Right atrium auricular region (tissue), 2 donors: ENCODE measurements around the gene TRAP1. TPM values are rescaled to one million over a fixed set of nuclear protein-coding genes. Genes with fewer than 3 reads are reported as not detected.

Experiments used
- DNase-seq: peaks from one replicate; pipeline ENCODE4 v3.0.0-alpha.2; 2019; ENCODE audit warnings: low spot score
- H3K27ac ChIP-seq, 2 donors: fragments of 200-600 bp; sonication (generic); 1 replicate in 1 of 2; 2 replicates in 1 of 2; pipeline ENCODE4 v1.5.1; 2016 to 2019
- H3K27me3 ChIP-seq, 2 donors: fragments of 200-600 bp; sonication (generic); one replicate each; pipeline versions ENCODE4 v1.5.1 to v1.6.0; 2017 to 2019
- H3K36me3 ChIP-seq: fragments of 200-600 bp; sonication (generic); one replicate; pipeline ENCODE4 v1.5.1; 2016
- H3K4me1 ChIP-seq, 2 donors: fragments of 200-600 bp; sonication (generic); one replicate each; pipeline versions ENCODE4 v1.5.1 to v1.6.0; 2017 to 2019
- H3K4me3 ChIP-seq, 2 donors: fragments of 200-600 bp; sonication (generic); 1 replicate in 1 of 2; 2 replicates in 1 of 2; pipeline ENCODE4 v1.5.1; 2017 to 2019; ENCODE audit warnings: mild to moderate bottlenecking in 1 of 2, moderate library complexity in 1 of 2
- H3K9me3 ChIP-seq, 2 donors: fragments of 200-600 bp; sonication (generic); one replicate each; pipeline ENCODE4 v1.5.1; 2019
- total RNA-seq, 2 donors: library from RNA; depleted of rRNA; stranded (reverse); fragments of >200 nt; gene quantifications; one replicate each; pipeline ENCODE4 v1.1.0, GENCODE V29; 2016
- TF ChIP-seq, protein P1 (sequence below), 2 donors: fragments of 200-600 bp; sonication (generic); IDR thresholded peaks; one replicate each; pipeline ENCODE4 v1.5.1; 2019; ENCODE audit warnings: antibody characterized with exemption in 2 of 2

Gene TRAP1
- total RNA-seq, 2 donors from 2014 or later, result 67.7 to 86.0 TPM

DNA sequence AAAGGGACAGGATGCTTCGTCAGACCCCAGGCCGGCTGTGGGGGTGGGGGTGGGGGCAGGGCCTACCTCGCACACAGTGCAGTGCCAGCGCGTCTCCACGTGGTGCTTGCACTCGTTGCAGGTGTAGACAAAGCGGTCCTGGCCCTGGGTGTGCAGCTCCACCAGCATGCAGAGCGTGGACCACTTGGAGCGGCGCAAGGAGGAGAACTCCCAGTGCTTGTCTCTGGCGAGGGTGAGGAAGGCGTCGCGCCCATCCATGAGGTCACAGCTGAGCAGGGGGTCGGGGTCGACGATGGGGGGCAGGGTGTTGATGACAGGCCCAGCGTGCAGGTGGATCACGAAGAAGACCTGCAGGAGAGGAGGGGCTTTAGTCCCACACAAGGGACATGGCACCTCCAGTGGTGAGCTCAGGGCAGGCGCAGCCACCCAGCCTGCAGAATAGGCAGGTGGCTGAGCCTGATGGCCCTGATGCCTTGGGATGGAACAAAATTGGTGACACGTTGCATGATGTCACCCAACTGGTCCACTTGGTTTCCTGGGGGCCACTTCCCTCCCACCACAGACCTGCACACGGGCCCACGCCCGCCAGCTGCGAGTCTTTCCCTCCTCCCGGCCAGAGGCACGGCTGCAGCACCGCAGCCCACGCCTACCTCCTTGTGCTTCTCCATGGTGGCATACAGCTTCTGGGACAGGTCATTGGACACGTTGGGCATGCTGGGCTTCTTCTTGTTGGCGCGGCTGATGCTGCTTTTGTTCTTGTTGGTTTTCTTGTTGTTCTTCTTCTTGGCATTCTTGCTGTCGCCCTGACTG lies 14.0 kb upstream of the TRAP1 start:
- Histone ChIP-seq H3K4me3 (no peak overlapping the region), H3K27me3 (no peaks in the 10 kb centered on the region), H3K36me3 (peaks cover 88% of the 10 kb centered on the region), H3K4me1 (no peaks in the 10 kb centered on the region), H3K9me3 (no peaks in the 10 kb centered on the region), H3K27ac (no peak overlapping the region)
- DNase-seq, result no peak
- TF ChIP-seq, protein P1, sequence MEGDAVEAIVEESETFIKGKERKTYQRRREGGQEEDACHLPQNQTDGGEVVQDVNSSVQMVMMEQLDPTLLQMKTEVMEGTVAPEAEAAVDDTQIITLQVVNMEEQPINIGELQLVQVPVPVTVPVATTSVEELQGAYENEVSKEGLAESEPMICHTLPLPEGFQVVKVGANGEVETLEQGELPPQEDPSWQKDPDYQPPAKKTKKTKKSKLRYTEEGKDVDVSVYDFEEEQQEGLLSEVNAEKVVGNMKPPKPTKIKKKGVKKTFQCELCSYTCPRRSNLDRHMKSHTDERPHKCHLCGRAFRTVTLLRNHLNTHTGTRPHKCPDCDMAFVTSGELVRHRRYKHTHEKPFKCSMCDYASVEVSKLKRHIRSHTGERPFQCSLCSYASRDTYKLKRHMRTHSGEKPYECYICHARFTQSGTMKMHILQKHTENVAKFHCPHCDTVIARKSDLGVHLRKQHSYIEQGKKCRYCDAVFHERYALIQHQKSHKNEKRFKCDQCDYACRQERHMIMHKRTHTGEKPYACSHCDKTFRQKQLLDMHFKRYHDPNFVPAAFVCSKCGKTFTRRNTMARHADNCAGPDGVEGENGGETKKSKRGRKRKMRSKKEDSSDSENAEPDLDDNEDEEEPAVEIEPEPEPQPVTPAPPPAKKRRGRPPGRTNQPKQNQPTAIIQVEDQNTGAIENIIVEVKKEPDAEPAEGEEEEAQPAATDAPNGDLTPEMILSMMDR (IDR thresholded peaks at IDR 0.05), result no peak

DNA sequence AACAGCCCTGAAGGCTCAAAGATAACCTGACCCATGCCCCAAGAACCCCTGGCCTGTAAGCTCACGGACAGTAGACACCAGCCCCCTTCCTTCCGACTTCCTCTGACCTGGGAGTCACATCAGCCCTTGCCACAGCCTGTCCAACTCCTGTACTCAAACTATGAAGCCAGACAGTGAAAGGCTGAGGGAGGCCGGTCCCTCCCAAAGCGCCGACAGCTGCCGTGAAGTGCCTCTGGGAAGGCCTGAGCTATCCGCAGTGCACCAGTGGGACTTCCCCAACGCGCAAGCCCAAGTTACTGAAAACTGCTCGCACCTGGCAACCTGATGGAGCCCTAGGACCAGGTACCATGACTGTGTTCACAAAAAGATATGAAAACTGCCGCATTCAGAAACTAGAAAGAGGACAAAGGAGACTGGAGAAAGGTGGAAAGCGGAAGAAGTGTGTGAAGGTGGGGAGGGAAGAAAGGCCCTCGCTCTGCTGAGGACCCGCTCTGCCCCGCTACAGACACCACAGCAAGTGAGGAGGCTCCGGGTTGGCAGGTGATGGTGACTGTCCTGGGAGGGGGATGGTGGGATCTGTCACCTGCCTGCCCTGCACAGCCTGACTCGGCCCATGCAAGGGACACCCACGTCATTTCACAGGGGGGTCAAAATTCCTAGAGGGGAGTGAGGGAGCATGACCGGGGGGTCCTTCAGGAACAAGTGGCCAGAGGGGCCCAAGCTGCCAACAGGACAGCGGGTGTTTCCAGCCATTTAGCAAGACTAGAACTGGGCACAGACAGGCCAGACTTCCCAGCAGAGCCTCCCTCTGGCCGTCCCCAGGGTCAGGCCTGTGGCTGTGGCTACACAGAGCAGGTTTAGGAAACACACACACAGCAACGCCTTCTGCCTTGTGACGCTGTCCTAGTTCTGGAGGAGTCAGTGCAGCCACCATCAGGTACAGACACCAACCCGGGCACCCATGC lies 13.1 kb upstream of the TRAP1 start:
- H3K9me3 ChIP-seq, result no peaks in the 10 kb centered on the region
- no peak overlapping the region for H3K4me3 ChIP-seq
- TF ChIP-seq, protein P1 (IDR thresholded peaks at IDR 0.05), result no peak
- no peaks in the 10 kb centered on the region for H3K4me1 ChIP-seq
- H3K36me3 ChIP-seq, result peaks cover 79% of the 10 kb centered on the region
- no peaks in the 10 kb centered on the region for H3K27me3 ChIP-seq
- H3K27ac ChIP-seq, result no peak overlapping the region
- DNase-seq, result no peak

DNA sequence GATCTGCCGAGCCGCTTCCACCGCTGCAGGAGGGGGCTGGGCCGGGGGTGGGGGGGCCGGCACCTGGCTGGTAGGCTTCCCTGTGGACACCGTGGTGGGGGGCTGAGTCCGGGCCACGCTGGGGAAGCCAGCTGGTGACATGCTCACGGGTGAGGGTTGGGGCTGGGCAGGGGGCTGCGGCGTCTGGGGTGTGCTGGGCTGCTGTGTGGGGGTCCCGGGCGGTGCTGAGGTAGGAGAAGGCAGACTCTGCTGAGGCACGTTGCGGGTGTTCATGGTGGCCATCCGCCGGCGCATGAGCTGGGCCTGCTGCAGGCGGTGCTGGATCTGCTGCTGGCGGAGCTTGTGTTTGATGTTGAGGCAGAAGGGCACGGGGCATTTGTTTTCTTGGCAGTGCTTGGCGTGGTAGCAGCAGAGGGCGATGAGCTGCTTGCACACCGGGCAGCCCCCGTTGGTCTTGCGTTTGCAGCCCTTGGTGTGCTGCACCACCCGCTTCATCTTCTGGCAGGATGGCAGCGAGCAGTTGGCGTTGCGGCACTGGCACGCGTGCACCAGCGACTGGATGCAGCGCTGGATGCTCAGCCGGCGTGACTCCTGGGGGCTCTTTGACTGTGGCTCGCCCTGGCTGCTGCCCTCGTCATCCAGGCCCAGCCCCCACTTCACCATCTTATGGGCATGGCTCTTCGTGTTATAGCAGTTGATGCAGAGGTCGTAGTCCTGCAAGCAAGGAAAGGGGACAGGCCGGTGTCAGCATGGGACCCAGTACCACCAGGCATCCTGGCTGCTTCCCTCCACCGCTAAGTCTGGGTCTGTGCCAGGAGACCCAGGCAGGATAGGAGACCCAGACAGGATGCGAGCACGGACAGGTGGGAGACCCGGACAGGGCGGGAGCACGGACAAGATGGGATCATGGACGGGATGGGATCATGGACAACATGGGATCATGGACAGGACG lies 12.1 kb upstream of the TRAP1 start:
- Histone ChIP-seq H3K27ac (no peak overlapping the region), H3K9me3 (no peaks in the 10 kb centered on the region), H3K4me3 (no peak overlapping the region), H3K27me3 (no peaks in the 10 kb centered on the region), H3K36me3 (peaks cover 69% of the 10 kb centered on the region), H3K4me1 (no peaks in the 10 kb centered on the region)
- TF ChIP-seq, protein P1 (IDR thresholded peaks at IDR 0.05), result no peak
- no peak for DNase-seq

DNA sequence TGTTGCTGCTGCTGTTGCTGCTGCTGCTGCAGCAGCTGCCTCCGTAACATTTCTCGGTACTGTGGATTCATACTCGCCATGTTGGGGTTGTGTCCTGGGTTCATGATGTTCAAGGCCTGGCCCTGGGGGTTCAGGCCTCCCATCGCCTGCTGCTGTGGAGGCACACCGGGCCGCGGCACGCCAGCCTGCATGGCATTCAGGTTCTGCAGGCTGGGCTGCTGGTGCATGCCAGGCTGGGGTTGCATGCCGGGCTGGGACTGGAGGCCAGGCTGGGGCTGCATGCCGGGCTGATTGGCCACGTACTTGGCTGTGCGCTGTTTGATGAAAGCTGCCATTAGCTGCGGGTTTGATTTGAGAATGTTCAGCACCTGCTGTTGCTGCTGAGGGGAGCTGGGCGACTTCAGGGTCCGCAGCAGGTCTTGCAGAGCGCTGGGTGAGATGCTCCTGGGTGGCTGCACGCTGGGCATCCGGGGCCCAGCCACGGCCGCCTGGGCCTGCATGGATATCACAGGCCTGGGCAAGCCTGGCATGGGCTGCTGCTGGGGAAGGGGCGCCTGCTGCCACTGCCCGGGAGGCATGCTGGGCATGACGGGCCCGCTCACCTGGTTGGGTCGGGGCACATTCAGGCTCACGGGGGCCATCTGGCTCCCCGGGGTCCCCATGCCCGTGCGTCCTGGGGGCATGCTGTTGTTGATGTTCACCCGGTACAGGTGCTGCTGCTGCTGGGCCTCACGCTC lies 11.3 kb upstream of the TRAP1 start:
- Histone ChIP-seq H3K4me1 (no peaks in the 10 kb centered on the region), H3K9me3 (no peaks in the 10 kb centered on the region), H3K4me3 (no peak overlapping the region), H3K36me3 (peaks cover 60% of the 10 kb centered on the region), H3K27me3 (no peaks in the 10 kb centered on the region), H3K27ac (no peak overlapping the region)
- TF ChIP-seq, protein P1 (IDR thresholded peaks at IDR 0.05), result no peak
- DNase-seq, result no peak
